HepG2 (cell line): Measurements from ENCODE around the gene BEGAIN. TPM values are rescaled to one million over a fixed set of nuclear protein-coding genes. Genes with fewer than 3 reads are reported as not detected.

Experiments
- ATAC-seq: fragments of 200-7000 bp; cut with Tn5 transposase; 3 replicates; pipeline ENCODE4 v1.9.1; 2020; ENCODE audit warnings: mild to moderate bottlenecking, moderate library complexity
- BruUV-seq: library from RNA; stranded (reverse); fragments of 400-500 nt; replicated peaks from 2 replicates; lab custom pipeline; 2021; lab: Mats Ljungman, UMichigan
- CTCF ChIA-PET: fragments of 300-600 bp; formaldehyde crosslinking; extraction: SDS; loops from one replicate; lab custom pipeline; 2021; ENCODE audit warnings: low total read pairs, inconsistent platforms, low intra/inter-chr PET ratio; lab: Yijun Ruan, JAX
- POLR2A ChIA-PET: fragments of 350-600 bp; sonication (Branson Sonifier 250); formaldehyde crosslinking; loops from one replicate; lab custom pipeline; 2020; ENCODE audit warnings: antibody characterized with exemption, inconsistent platforms; lab: Yijun Ruan, JAX
- DNase-seq: peaks from one replicate; pipeline ENCODE4 v3.0.0-alpha.2; 2015; ENCODE audit warnings: low spot score
- FAIRE-seq: peaks from 3 replicates; lab custom pipeline; 2011; peaks lifted over from hg19 to GRCh38; lab: Jason Lieb, UNC
- H2AFZ ChIP-seq: one replicate; pipeline ENCODE4 v1.6.1; 2011; ENCODE audit warnings: low read length, inconsistent platforms
- H3K27ac ChIP-seq: fragments of 300-600 bp; 3 replicates; pipeline ENCODE4 v1.8.0; 2011; ENCODE audit warnings: mixed run types, mild to moderate bottlenecking, mixed read lengths, low read length, inconsistent platforms; ENCODE audit not compliant: insufficient read depth; ENCODE audit errors: extremely low read length
- H3K27me3 ChIP-seq, 2 experiments: fragments of 200-600 bp in 1 of 2; 2 replicates in 1 of 2; 3 replicates in 1 of 2; pipeline versions ENCODE4 v1.6.0 to v1.8.0; 2011; ENCODE audit warnings: low read length in 2 of 2, mild to moderate bottlenecking in 2 of 2, moderate library complexity in 2 of 2, inconsistent platforms in 1 of 2; ENCODE audit not compliant: insufficient read depth in 2 of 2, control insufficient read depth in 1 of 2
- H3K36me3 ChIP-seq, 2 experiments: fragments of 200-600 bp in 1 of 2; replicated peaks in 1 of 2; 2 replicates in 1 of 2; 3 replicates in 1 of 2; pipeline versions ENCODE4 v1.5.1 to v1.8.0; 2011; ENCODE audit warnings: low read length in 2 of 2, inconsistent platforms in 1 of 2; ENCODE audit not compliant: insufficient read depth in 2 of 2, control insufficient read depth in 1 of 2
- H3K4me1 ChIP-seq: 2 replicates; pipeline ENCODE4 v1.5.1; 2012; ENCODE audit warnings: low read length, inconsistent platforms; ENCODE audit not compliant: insufficient read depth
- H3K4me2 ChIP-seq: 2 replicates; pipeline ENCODE4 v1.6.0; 2011; ENCODE audit warnings: low read depth, low read length, inconsistent platforms
- H3K4me3 ChIP-seq, 3 experiments: fragments of 200-600 bp in 1 of 3; sonication (generic), shearing (Covaris generic) in 1 of 3; replicated peaks in 1 of 3; 2 replicates each; pipeline ENCODE4 v1.5.1; 2011 to 2016; ENCODE audit warnings: low read length in 3 of 3, inconsistent platforms in 2 of 3, low read depth in 2 of 3, mild to moderate bottlenecking in 2 of 3, control low read depth in 1 of 3, mixed read lengths in 1 of 3; ENCODE audit not compliant: insufficient read depth in 1 of 3
- H3K79me2 ChIP-seq: one replicate; pipeline ENCODE4 v1.6.1; 2011; ENCODE audit warnings: low read length, inconsistent platforms; ENCODE audit not compliant: insufficient read depth
- H3K9ac ChIP-seq: 2 replicates; pipeline ENCODE4 v1.6.0; 2011; ENCODE audit warnings: mild to moderate bottlenecking, low read depth, low read length, inconsistent platforms; ENCODE audit not compliant: insufficient read depth
- H3K9me3 ChIP-seq: 2 replicates; pipeline ENCODE4 v1.5.1; 2012; ENCODE audit warnings: mild to moderate bottlenecking, low read length
- H4K20me1 ChIP-seq: 2 replicates; pipeline ENCODE4 v1.6.0; 2011; ENCODE audit warnings: inconsistent platforms, mild to moderate bottlenecking, low read length, moderate library complexity; ENCODE audit not compliant: insufficient read depth
- CCDC6 ChIP-seq: sonication (generic); formaldehyde crosslinking; IDR thresholded peaks from 2 replicates; pipeline ENCODE4 v1.8.1; 2022; ENCODE audit warnings: mild to moderate bottlenecking, missing genetic modification reagents, moderate library complexity
- FOSL1 ChIP-seq: sonication (generic); formaldehyde crosslinking; IDR thresholded peaks from 2 replicates; pipeline ENCODE4 v1.9.0; 2021; ENCODE audit warnings: missing genetic modification reagents, borderline replicate concordance
- HES4 ChIP-seq: sonication (generic); formaldehyde crosslinking; IDR thresholded peaks from 2 replicates; pipeline ENCODE4 v1.9.0; 2021; ENCODE audit warnings: mild to moderate bottlenecking, missing genetic modification reagents, borderline replicate concordance
- HHEX ChIP-seq: IDR thresholded peaks from 2 replicates; pipeline ENCODE4 v1.6.1; 2016; ENCODE audit warnings: control low read depth
- IRX3 ChIP-seq: sonication (generic); formaldehyde crosslinking; IDR thresholded peaks from 2 replicates; pipeline ENCODE4 v1.8.1; 2023; ENCODE audit warnings: mild to moderate bottlenecking, low read depth, missing genetic modification reagents, borderline replicate concordance
- MATR3 ChIP-seq: sonication (generic); formaldehyde crosslinking; IDR thresholded peaks from 2 replicates; pipeline ENCODE4 v1.4.0; 2020; ENCODE audit warnings: missing genetic modification reagents
- NBN ChIP-seq: fragments of 450-650 bp; conservative IDR thresholded peaks from 2 replicates; pipeline ENCODE4 v1.6.1; 2017
- PITX1 ChIP-seq: sonication (generic); formaldehyde crosslinking; IDR thresholded peaks from 2 replicates; pipeline ENCODE4 v1.5.1; 2020; ENCODE audit warnings: mild to moderate bottlenecking, missing genetic modification reagents
- RXRB ChIP-seq: IDR thresholded peaks from 2 replicates; pipeline ENCODE4 v1.6.1; 2016; ENCODE audit warnings: borderline replicate concordance, missing genetic modification reagents, missing compliant biosample characterization
- SIX4 ChIP-seq: sonication (generic); formaldehyde crosslinking; IDR thresholded peaks from 2 replicates; pipeline ENCODE4 v1.4.0; 2020; ENCODE audit warnings: missing genetic modification reagents
- ZNF207 ChIP-seq: fragments of 450-650 bp; IDR thresholded peaks from 2 replicates; pipeline ENCODE4 v1.6.1; 2016; ENCODE audit warnings: antibody characterized with exemption, borderline replicate concordance
- ZNF34 ChIP-seq: sonication (generic); formaldehyde crosslinking; IDR thresholded peaks from 2 replicates; pipeline ENCODE4 v1.4.0; 2020; ENCODE audit warnings: mild to moderate bottlenecking, missing genetic modification reagents, borderline replicate concordance
- ZNF362 ChIP-seq: sonication (generic); formaldehyde crosslinking; IDR thresholded peaks from 2 replicates; pipeline ENCODE4 v1.4.0; 2020; ENCODE audit warnings: missing genetic modification reagents, mild to moderate bottlenecking, borderline replicate concordance
- ZNF382 ChIP-seq: sonication (generic); formaldehyde crosslinking; IDR thresholded peaks from 2 replicates; pipeline ENCODE4 v1.5.0; 2020; ENCODE audit warnings: missing genetic modification reagents, mild to moderate bottlenecking, borderline replicate concordance
- ZNF672 ChIP-seq: sonication (generic); formaldehyde crosslinking; IDR thresholded peaks from 2 replicates; pipeline ENCODE4 v1.8.1; 2022; ENCODE audit warnings: missing genetic modification reagents
- ZNF7 ChIP-seq: IDR thresholded peaks from 2 replicates; pipeline ENCODE4 v1.6.1; 2016; ENCODE audit warnings: missing biosample characterization, missing genetic modification reagents
- ZNF772 ChIP-seq: sonication (generic); formaldehyde crosslinking; IDR thresholded peaks from 2 replicates; pipeline ENCODE4 v1.5.0; 2020; ENCODE audit warnings: mild to moderate bottlenecking, missing genetic modification reagents
- ZNF777 ChIP-seq: sonication (generic); formaldehyde crosslinking; IDR thresholded peaks from 2 replicates; pipeline ENCODE4 v1.4.0; 2020; ENCODE audit warnings: missing genetic modification reagents
- WGBS: methylation state at CpG from one replicate; pipeline ENCODE4 v1.1.6; 2017; ENCODE audit warnings: low lambda C conversion rate; 5-methylcytosine and 5-hydroxymethylcytosine counted together
- in situ Hi-C: cut with HindIII; loops from 2 replicates; pipeline ENCODE4 v1.10.0; 2017; ENCODE audit warnings: low pct_unique_long_range_greater_than_20kb; ENCODE audit not compliant: extremely low pct_ligation_motif_present
- intact Hi-C: fragments of 100-400 bp; cut with micrococcal nuclease; formaldehyde crosslinking; loops from one replicate; pipeline ENCODE4 v1.10.0; 2022; ENCODE audit not compliant: unreplicated experiment
- polyA plus RNA-seq, 8 experiments: library from polyadenylated mRNA; depleted of rRNA in 3 of 8; stranded (reverse) in 7 of 8; unstranded in 1 of 8; fragments of >200 nt; fragmentation: Illumina TruSeq in 4 of 8; extraction: Trizol in 4 of 8; gene quantifications; 2 replicates each; pipeline versions ENCODE4 v1.2.1 to v1.2.3, GENCODE V29; 2011 to 2016; ENCODE audit warnings: low read depth in 4 of 8, missing spikeins in 1 of 8, mixed read lengths in 1 of 8; ENCODE audit not compliant: insufficient read depth in 1 of 8
- total RNA-seq, 5 experiments: library from RNA; depleted of rRNA; stranded (reverse); fragments of >200 nt; fragmentation: Illumina TruSeq; extraction: Trizol; gene quantifications; 2 replicates each; pipeline ENCODE4 v1.2.3, GENCODE V29; 2016; ENCODE audit warnings: low read depth in 1 of 5
- TF ChIP-seq, protein P1 (sequence below): sonication (generic); formaldehyde crosslinking; conservative IDR thresholded peaks from 2 replicates; pipeline ENCODE4 v1.5.0; 2020; ENCODE audit warnings: missing genetic modification reagents

BEGAIN gene
- total and polyA plus RNA-seq, 2 of the 13 experiments (the other 11 are each of a cell fraction or from before 2014, with no cell fraction given): not detected

DNA sequence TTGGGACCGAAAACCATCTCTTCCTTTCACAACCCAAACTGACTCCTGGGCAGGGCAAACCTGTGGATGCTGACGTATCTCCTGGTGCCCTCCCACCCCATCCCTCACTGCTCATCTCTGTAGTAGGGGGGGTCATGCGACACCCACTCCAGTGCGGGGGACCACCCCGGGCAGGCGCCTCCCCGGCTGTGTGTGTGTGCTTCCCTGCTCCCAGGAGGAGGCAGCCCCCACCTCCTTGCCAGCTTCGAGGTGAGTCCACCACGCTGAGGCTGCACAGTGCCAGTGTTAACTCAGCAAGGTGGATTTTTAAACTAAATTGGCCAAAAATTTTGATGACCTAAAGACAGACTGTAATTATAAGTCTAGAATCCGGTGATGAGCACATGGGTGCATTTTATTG is 46.2 kb upstream of the BEGAIN start:
- H4K20me1 ChIP-seq: no peaks in the 10 kb centered on the region
- CTCF ChIA-PET: no interaction called here
- BruUV-seq: no TSS peak

DNA sequence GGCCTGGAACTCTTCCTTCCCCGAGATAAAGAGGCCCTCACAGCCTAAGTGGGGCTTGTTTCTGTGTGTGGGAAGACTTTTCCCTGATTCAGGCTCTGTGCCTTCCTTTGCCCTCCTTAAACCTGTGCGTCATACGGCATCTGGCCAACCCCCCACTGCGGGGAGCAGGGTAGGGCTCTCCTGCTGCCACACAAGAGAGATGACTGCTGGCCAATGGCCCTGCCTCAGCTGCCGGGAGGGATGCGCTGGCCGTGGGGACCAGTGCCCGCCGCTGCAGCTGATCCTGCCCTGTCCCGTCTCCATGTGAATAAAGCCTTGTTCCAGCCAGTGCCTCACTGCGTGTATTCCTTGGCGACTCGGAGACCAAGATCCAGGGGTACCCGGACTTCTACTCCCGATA is 42.5 kb upstream of the BEGAIN start:
- Histone ChIP-seq H3K9me3 (no peaks in the 10 kb centered on the region), H3K4me1 (no peaks in the 10 kb centered on the region), H3K27me3 (peaks cover 8 to 56% of the 10 kb centered on the region in 2 experiments; a peak in 4 of 5 replicates), H3K4me2 (no peak overlapping the region), H3K27ac (no peak overlapping the region), H4K20me1 (no peaks in the 10 kb centered on the region), H3K9ac (no peak overlapping the region), H3K79me2 (no peaks in the 10 kb centered on the region), H2AFZ (no peak overlapping the region), H3K4me3 (no peak overlapping the region), H3K36me3 (no peaks in the 10 kb centered on the region)
- ATAC-seq: no peak
- 67% methylated on average over 3 of the region's 15 CpGs for WGBS
- no peak for DNase-seq
- ChIA-PET CTCF (no interaction called here), POLR2A (no interaction called here)
- no TSS peak for BruUV-seq
- no peak for FAIRE-seq
- in situ Hi-C loops: no loop called here
- intact Hi-C loops: no loop called here
- TF ChIP-seq IRX3 (CRISPR knock-in tag): no peak
- no peak for TF ChIP-seq ZNF34 (CRISPR knock-in tag)
- no peak for TF ChIP-seq ZNF362 (CRISPR knock-in tag)
- no peak for TF ChIP-seq HES4 (CRISPR knock-in tag)
- no peak for TF ChIP-seq CCDC6
- no peak for TF ChIP-seq MATR3 (CRISPR knock-in tag)
- no peak for TF ChIP-seq NBN
- TF ChIP-seq ZNF207: no peak
- no peak for TF ChIP-seq HHEX (CRISPR knock-in tag)
- no peak for TF ChIP-seq ZNF772
- no peak for TF ChIP-seq ZNF672 (CRISPR knock-in tag)
- no peak for TF ChIP-seq ZNF382 (CRISPR knock-in tag)

More for the DNA sequence above, 46.2 kb upstream of the BEGAIN start:
- Histone ChIP-seq H3K27ac (no peak overlapping the region), H3K4me1 (no peaks in the 10 kb centered on the region), H3K27me3 (peaks cover 9 to 58% of the 10 kb centered on the region in 2 experiments; a peak in 4 of 5 replicates), H3K9me3 (no peaks in the 10 kb centered on the region), H3K9ac (no peak overlapping the region), H3K4me3 (no peak overlapping the region), H3K4me2 (no peak overlapping the region), H3K36me3 (no peaks in the 10 kb centered on the region), H3K79me2 (no peaks in the 10 kb centered on the region), H2AFZ (no peak overlapping the region)
- 26% methylated on average over 2 of the region's 10 CpGs for WGBS
- in situ Hi-C loops (no loop called here), intact Hi-C loops (no loop called here)
- FAIRE-seq (no peak), DNase-seq (no peak), ATAC-seq (no peak)
- POLR2A ChIA-PET: no interaction called here
- TF ChIP-seq ZNF777 (no peak), RXRB (CRISPR knock-in tag) (no peak), FOSL1 (CRISPR knock-in tag) (no peak), ZNF7 (CRISPR knock-in tag) (no peak), PITX1 (CRISPR knock-in tag) (no peak), SIX4 (CRISPR knock-in tag) (no peak)
- TF ChIP-seq, protein P1, sequence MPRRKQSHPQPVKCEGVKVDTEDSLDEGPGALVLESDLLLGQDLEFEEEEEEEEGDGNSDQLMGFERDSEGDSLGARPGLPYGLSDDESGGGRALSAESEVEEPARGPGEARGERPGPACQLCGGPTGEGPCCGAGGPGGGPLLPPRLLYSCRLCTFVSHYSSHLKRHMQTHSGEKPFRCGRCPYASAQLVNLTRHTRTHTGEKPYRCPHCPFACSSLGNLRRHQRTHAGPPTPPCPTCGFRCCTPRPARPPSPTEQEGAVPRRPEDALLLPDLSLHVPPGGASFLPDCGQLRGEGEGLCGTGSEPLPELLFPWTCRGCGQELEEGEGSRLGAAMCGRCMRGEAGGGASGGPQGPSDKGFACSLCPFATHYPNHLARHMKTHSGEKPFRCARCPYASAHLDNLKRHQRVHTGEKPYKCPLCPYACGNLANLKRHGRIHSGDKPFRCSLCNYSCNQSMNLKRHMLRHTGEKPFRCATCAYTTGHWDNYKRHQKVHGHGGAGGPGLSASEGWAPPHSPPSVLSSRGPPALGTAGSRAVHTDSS: no peak
